Neural cell (in vitro differentiated cells): Measurements from ENCODE around the gene CCDC12. TPM values are rescaled to one million over a fixed set of nuclear protein-coding genes. Genes with fewer than 3 reads are reported as not detected.

Source experiments
- H2AFZ ChIP-seq: fragments of 200-600, 300-800 bp; sonication (generic), shearing (Covaris generic); 2 replicates; pipeline ENCODE4 v1.6.0; 2014; ENCODE audit warnings: low read depth, mild to moderate bottlenecking, antibody characterized with exemption, low read length, moderate library complexity
- H3F3A ChIP-seq: fragments of 200-600 bp; shearing (Covaris generic); 2 replicates; pipeline ENCODE4 v1.6.1; 2016; ENCODE audit warnings: mild to moderate bottlenecking, moderate library complexity, mixed read lengths, antibody characterized with exemption, low read length; ENCODE audit not compliant: insufficient read depth, poor library complexity, severe bottlenecking
- H3K27ac ChIP-seq: fragments of 200-600, 300-800 bp; sonication (generic), shearing (Covaris generic); 2 replicates; pipeline ENCODE4 v1.5.1; 2014; ENCODE audit warnings: mild to moderate bottlenecking, low read length, moderate library complexity
- H3K27me3 ChIP-seq: fragments of 300-800, 200-600 bp; sonication (generic), shearing (Covaris generic); 2 replicates; pipeline ENCODE4 v1.6.0; 2014; ENCODE audit warnings: mild to moderate bottlenecking, low read depth, low read length, moderate library complexity; ENCODE audit not compliant: insufficient read depth
- H3K36me3 ChIP-seq: fragments of 300-800, 200-600 bp; sonication (generic), shearing (Covaris generic); 2 replicates; pipeline ENCODE4 v1.5.1; 2014; ENCODE audit warnings: mild to moderate bottlenecking, antibody characterized with exemption, low read length, moderate library complexity; ENCODE audit not compliant: insufficient read depth
- H3K4me2 ChIP-seq: fragments of 300-800, 200-600 bp; sonication (generic), shearing (Covaris generic); 2 replicates; pipeline ENCODE4 v1.6.0; 2014; ENCODE audit warnings: mild to moderate bottlenecking, low read length
- H3K4me3 ChIP-seq: fragments of 300-800, 200-600 bp; sonication (generic), shearing (Covaris generic); 2 replicates; pipeline ENCODE4 v1.5.1; 2014; ENCODE audit warnings: mild to moderate bottlenecking, low read length, moderate library complexity
- H3K79me2 ChIP-seq: fragments of 200-600 bp; shearing (Covaris generic); replicated peaks from 2 replicates; pipeline ENCODE4 v1.6.0; 2014; ENCODE audit warnings: mild to moderate bottlenecking, low read length, moderate library complexity; ENCODE audit not compliant: insufficient read depth
- H3K9ac ChIP-seq: fragments of 300-800, 200-600 bp; sonication (generic), shearing (Covaris generic); 2 replicates; pipeline ENCODE4 v1.6.1; 2016; ENCODE audit warnings: mild to moderate bottlenecking, low read length, mixed read lengths
- H3K9me2 ChIP-seq: fragments of 200-600 bp; shearing (Covaris generic); 2 replicates; pipeline ENCODE4 v1.6.1; 2016; ENCODE audit warnings: mild to moderate bottlenecking, low read length, mixed read lengths; ENCODE audit not compliant: insufficient read depth
- H3K9me3 ChIP-seq: fragments of 200-600, 300-800 bp; sonication (generic), shearing (Covaris generic); 2 replicates; pipeline ENCODE4 v1.6.1; 2016; ENCODE audit warnings: mild to moderate bottlenecking, mixed run types, low read length, moderate library complexity, mixed read lengths
- H4K20me1 ChIP-seq: fragments of 200-600 bp; shearing (Covaris generic); 2 replicates; pipeline ENCODE4 v1.6.1; 2016; ENCODE audit warnings: mild to moderate bottlenecking, mixed run types; ENCODE audit not compliant: insufficient read depth
- EP300 ChIP-seq: fragments of 450-650 bp; conservative IDR thresholded peaks from 2 replicates; pipeline ENCODE4 v1.6.1; 2014; ENCODE audit warnings: antibody characterized with exemption, mild to moderate bottlenecking, moderate library complexity; ENCODE audit not compliant: poor library complexity, severe bottlenecking
- EZH2 ChIP-seq: fragments of 200-600, 300-800 bp; shearing (Covaris generic), sonication (generic); IDR thresholded peaks from 2 replicates; pipeline ENCODE4 v1.6.1; 2014; ENCODE audit warnings: antibody characterized with exemption, low read length, borderline replicate concordance, mild to moderate bottlenecking; ENCODE audit not compliant: insufficient read depth, poor library complexity, severe bottlenecking
- MXI1 ChIP-seq: fragments of 450-650 bp; conservative IDR thresholded peaks from 2 replicates; pipeline ENCODE4 v1.6.1; 2014; ENCODE audit warnings: antibody characterized with exemption, mild to moderate bottlenecking; ENCODE audit not compliant: poor library complexity, severe bottlenecking
- POLR2AphosphoS5 ChIP-seq: IDR thresholded peaks from 2 replicates; pipeline ENCODE4 v1.6.1; 2012
- RAD21 ChIP-seq: fragments of 450-650 bp; conservative IDR thresholded peaks from 2 replicates; pipeline ENCODE4 v1.6.1; 2014; ENCODE audit warnings: antibody characterized with exemption, mild to moderate bottlenecking, moderate library complexity
- SMC3 ChIP-seq: fragments of 450-650 bp; conservative IDR thresholded peaks from 2 replicates; pipeline ENCODE4 v1.6.1; 2014; ENCODE audit warnings: antibody characterized with exemption, mild to moderate bottlenecking, moderate library complexity; ENCODE audit not compliant: poor library complexity
- TAF1 ChIP-seq: IDR thresholded peaks from 2 replicates; pipeline ENCODE4 v1.6.1; 2012; ENCODE audit warnings: low read depth
- polyA plus RNA-seq: library from polyadenylated mRNA; depleted of rRNA; stranded (reverse); fragments of >200 nt; gene quantifications from 2 replicates; pipeline ENCODE4 v1.2.3, GENCODE V29; 2014
- TF ChIP-seq, protein P1 (sequence below): IDR thresholded peaks from 2 replicates; pipeline ENCODE4 v1.6.1; 2012; ENCODE audit warnings: borderline replicate concordance
- TF ChIP-seq, protein P2 (sequence below): fragments of 450-650 bp; IDR thresholded peaks from 2 replicates; pipeline ENCODE4 v1.5.1; 2014; ENCODE audit warnings: antibody characterized with exemption, mild to moderate bottlenecking, moderate library complexity; ENCODE audit not compliant: poor library complexity, severe bottlenecking

The CCDC12 gene
- polyA plus RNA-seq, 1 donor from 2014 or later, result 46.4 TPM

DNA sequence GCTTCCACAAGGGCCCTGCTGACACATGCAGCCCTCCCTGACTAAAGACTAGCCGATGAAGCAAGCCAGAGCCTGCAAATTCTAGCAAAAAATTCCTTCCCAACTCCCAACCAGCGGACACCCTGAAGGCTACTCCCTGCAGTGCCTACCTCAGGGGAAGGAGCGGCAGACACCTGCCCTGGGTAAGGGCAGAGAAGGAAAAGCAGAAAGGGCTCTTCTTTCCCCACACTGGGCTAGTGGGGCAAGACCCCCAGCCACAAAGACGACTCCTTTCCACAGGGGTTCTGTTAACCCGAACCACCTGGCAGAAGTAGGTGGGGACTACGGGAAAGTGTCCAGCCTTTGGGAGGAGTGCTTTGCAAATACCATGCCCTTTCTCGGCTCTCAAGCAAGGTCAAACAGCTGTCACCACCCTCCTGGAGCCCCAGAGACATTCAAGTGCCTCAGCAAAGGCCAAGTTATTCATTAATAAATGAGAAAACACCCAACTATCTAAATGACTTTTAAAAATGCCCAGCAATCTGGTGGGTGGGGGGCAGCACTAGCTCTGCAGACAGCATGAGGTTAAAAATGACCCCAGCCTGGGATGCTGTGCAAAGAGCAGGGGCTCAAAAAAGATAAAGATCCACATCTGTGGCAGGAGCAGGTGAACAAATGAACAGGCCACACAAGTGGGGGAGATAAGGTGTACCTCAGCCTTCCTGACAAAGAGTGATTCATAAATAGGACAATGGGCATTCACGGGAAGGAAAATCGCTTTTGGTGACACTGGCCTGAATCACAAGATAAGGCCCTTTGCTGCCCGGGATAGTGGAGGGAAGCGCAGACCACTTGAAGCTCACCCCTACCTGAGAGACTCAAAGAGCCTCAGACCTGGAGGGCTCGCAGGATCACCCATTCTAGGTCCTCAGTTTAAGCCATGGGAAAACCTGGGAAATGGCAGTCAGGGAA is 33.0 kb downstream of the CCDC12 start:
- Histone ChIP-seq H3K4me2 (no peak overlapping the region), H3K27ac (no peak overlapping the region), H3K9me3 (peaks cover 3% of the 10 kb centered on the region), H3F3A (no peaks in the 10 kb centered on the region), H4K20me1 (no peaks in the 10 kb centered on the region), H3K4me3 (no peak overlapping the region), H3K79me2 (peaks cover 11% of the 10 kb centered on the region), H3K27me3 (no peaks in the 10 kb centered on the region), H3K9ac (no peak overlapping the region), H2AFZ (no peak overlapping the region), H3K36me3 (no peaks in the 10 kb centered on the region), H3K9me2 (no peaks in the 10 kb centered on the region)
- TF ChIP-seq EP300, result no peak
- no peak for TF ChIP-seq RAD21
- TF ChIP-seq EZH2, result no peak
- TF ChIP-seq, protein P1, sequence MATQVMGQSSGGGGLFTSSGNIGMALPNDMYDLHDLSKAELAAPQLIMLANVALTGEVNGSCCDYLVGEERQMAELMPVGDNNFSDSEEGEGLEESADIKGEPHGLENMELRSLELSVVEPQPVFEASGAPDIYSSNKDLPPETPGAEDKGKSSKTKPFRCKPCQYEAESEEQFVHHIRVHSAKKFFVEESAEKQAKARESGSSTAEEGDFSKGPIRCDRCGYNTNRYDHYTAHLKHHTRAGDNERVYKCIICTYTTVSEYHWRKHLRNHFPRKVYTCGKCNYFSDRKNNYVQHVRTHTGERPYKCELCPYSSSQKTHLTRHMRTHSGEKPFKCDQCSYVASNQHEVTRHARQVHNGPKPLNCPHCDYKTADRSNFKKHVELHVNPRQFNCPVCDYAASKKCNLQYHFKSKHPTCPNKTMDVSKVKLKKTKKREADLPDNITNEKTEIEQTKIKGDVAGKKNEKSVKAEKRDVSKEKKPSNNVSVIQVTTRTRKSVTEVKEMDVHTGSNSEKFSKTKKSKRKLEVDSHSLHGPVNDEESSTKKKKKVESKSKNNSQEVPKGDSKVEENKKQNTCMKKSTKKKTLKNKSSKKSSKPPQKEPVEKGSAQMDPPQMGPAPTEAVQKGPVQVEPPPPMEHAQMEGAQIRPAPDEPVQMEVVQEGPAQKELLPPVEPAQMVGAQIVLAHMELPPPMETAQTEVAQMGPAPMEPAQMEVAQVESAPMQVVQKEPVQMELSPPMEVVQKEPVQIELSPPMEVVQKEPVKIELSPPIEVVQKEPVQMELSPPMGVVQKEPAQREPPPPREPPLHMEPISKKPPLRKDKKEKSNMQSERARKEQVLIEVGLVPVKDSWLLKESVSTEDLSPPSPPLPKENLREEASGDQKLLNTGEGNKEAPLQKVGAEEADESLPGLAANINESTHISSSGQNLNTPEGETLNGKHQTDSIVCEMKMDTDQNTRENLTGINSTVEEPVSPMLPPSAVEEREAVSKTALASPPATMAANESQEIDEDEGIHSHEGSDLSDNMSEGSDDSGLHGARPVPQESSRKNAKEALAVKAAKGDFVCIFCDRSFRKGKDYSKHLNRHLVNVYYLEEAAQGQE, result no peak
- no peak for TF ChIP-seq SMC3
- TF ChIP-seq TAF1, result no peak

DNA sequence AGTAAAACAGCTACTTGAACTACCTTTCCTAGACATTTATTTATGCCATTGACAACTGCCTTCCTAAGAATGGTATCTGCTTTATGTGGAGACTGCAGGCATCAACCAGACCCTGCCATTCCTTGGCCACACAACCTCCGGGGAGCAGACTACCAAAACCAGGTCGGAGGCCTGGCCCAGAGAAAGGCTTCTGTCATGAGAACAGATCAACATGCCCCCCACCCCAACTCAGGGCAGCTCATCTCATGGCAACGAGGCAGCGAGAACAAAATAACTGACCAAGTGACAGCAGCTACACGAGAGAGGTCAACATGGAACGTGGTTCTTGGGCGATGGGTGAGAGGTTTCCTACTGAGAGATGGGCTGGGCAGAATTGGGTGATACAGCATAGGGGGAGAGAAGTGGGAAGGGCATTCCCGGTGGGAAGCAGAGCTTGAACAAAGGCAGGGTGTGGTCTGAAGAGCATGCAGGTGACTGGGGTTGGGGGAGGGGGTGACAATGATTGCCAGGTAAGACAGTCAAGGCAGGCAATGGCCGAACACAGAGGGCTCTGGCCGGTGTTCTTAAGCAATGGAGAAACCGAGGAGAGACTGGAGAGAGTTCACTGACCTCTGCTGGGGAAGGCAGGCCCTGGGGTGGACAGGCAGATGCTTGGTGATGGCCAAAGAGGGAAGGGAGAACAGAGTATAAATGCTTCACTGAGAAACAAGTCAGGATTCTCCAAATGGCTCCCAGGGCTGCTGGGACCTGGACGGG is 33.9 kb downstream of the CCDC12 start:
- Histone ChIP-seq H3K36me3 (no peaks in the 10 kb centered on the region), H3K4me2 (no peak overlapping the region), H3K9me2 (no peaks in the 10 kb centered on the region), H3K79me2 (peaks cover 11% of the 10 kb centered on the region), H3K27me3 (no peaks in the 10 kb centered on the region), H3K4me3 (no peak overlapping the region), H2AFZ (no peak overlapping the region), H3K9ac (no peak overlapping the region), H4K20me1 (no peaks in the 10 kb centered on the region), H3K9me3 (peaks cover 3% of the 10 kb centered on the region), H3F3A (no peaks in the 10 kb centered on the region), H3K27ac (no peak overlapping the region)
- TF ChIP-seq TAF1, result no peak
- no peak for TF ChIP-seq EZH2
- TF ChIP-seq, protein P2, sequence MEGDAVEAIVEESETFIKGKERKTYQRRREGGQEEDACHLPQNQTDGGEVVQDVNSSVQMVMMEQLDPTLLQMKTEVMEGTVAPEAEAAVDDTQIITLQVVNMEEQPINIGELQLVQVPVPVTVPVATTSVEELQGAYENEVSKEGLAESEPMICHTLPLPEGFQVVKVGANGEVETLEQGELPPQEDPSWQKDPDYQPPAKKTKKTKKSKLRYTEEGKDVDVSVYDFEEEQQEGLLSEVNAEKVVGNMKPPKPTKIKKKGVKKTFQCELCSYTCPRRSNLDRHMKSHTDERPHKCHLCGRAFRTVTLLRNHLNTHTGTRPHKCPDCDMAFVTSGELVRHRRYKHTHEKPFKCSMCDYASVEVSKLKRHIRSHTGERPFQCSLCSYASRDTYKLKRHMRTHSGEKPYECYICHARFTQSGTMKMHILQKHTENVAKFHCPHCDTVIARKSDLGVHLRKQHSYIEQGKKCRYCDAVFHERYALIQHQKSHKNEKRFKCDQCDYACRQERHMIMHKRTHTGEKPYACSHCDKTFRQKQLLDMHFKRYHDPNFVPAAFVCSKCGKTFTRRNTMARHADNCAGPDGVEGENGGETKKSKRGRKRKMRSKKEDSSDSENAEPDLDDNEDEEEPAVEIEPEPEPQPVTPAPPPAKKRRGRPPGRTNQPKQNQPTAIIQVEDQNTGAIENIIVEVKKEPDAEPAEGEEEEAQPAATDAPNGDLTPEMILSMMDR, result no peak
- TF ChIP-seq POLR2AphosphoS5, result no peak
- TF ChIP-seq MXI1, result no peak
- TF ChIP-seq, protein P1, result no peak
- TF ChIP-seq SMC3, result no peak
- TF ChIP-seq EP300, result no peak
- TF ChIP-seq RAD21, result no peak
